Measurements from ENCODE around the gene ATN1.

ATN1 gene

GRCh38 chr12:6928703-6929407 is 1.1 kb downstream of the ATN1 start:
- DNase-seq = no peak

GRCh38 chr12:6929466-6930452 is 2.0 kb downstream of the ATN1 start:
- no peak for DNase-seq

- no peak for DNase-seq
Measured at GRCh38 chr12:6932766-6933165, 5.0 kb downstream of the ATN1 start.

- DNase-seq = no peak
Measured at GRCh38 chr12:6934110-6934509, 6.4 kb downstream of the ATN1 start.

GRCh38 chr12:6935371-6936193 is 7.8 kb downstream of the ATN1 start:
- no peak for DNase-seq

GRCh38 chr12:6936194-6936635 is 8.5 kb downstream of the ATN1 start:
- DNase-seq = no peak

- no peak for DNase-seq
Measured at GRCh38 chr12:6936636-6937480, 9.1 kb downstream of the ATN1 start.

GRCh38 chr12:6937481-6938352 is 10.0 kb downstream of the ATN1 start:
- DNase-seq = peak; percentile 77

GRCh38 chr12:6938353-6939190 is 10.8 kb downstream of the ATN1 start:
- DNase-seq = no peak

- DNase-seq = no peak
Measured at GRCh38 chr12:6939191-6939540, 11.4 kb downstream of the ATN1 start.

GRCh38 chr12:6941267-6941666 is 13.5 kb downstream of the ATN1 start:
- no peak for DNase-seq

- no peak for DNase-seq
Measured at GRCh38 chr12:6941782-6942181, 14.0 kb downstream of the ATN1 start.

- DNase-seq = no peak
Measured at GRCh38 chr12:6942331-6942665, 14.5 kb downstream of the ATN1 start.

GRCh38 chr12:6943389-6943721 is 15.6 kb downstream of the ATN1 start:
- peak; percentile 94 for DNase-seq

- peak; percentile 94 for DNase-seq
Measured at GRCh38 chr12:6943722-6944380, 16.1 kb downstream of the ATN1 start, which contains the start of the genes C12orf57 and RNU7-1. TSS of gene C12orf57 (plus strand) at chr12:6944022. CDS start at chr12:6944122, 100 bp downstream. TSS of gene RNU7-1 (plus strand) at chr12:6943816.

- DNase-seq = peak; percentile 77
Measured at GRCh38 chr12:6944381-6945186, 16.8 kb downstream of the ATN1 start.

GRCh38 chr12:6945613-6946012 is 17.9 kb downstream of the ATN1 start:
- DNase-seq = no peak

GRCh38 chr12:6946033-6946919 is 18.5 kb downstream of the ATN1 start:
- DNase-seq = no peak
